PFSK-1 (cell line): ENCODE results near the gene ALS2CL.

Experiments
- POLR2AphosphoS5 ChIP-seq: IDR thresholded peaks from 2 replicates; pipeline ENCODE4 v1.6.1; 2012; ENCODE audit warnings: low read depth, mild to moderate bottlenecking, control low read depth, low read length, moderate library complexity
- REST ChIP-seq, 2 experiments: IDR thresholded peaks; 2 replicates each; pipeline versions ENCODE4 v1.6.1 to v1.8.0; 2011 to 2012; ENCODE audit warnings: low read depth in 2 of 2, low read length in 2 of 2, control low read depth in 1 of 2, inconsistent platforms in 1 of 2, mild to moderate bottlenecking in 1 of 2, moderate library complexity in 1 of 2; ENCODE audit not compliant: insufficient read depth in 1 of 2
- SIN3A ChIP-seq: IDR thresholded peaks from 2 replicates; pipeline ENCODE4 v1.6.1; 2012; ENCODE audit warnings: mild to moderate bottlenecking, low read length, moderate library complexity, borderline replicate concordance; ENCODE audit not compliant: insufficient read depth
- TAF1 ChIP-seq: IDR thresholded peaks from 2 replicates; pipeline ENCODE4 v1.6.1; 2012; ENCODE audit warnings: low read length, control low read depth, borderline replicate concordance; ENCODE audit not compliant: insufficient read depth

- no peak for TF ChIP-seq SIN3A
- TF ChIP-seq REST (IDR thresholded peaks at IDR 0.05; ENCODE audit: insufficient read depth in 1 of 2, low read depth in 2 of 2, low read length in 2 of 2) = no peak
- no peak for TF ChIP-seq POLR2AphosphoS5
- no peak for TF ChIP-seq TAF1
Observed at GRCh38 chr3:46719044-46719565, 25.6 kb upstream of the ALS2CL start.
